GM10248 (cell line): ENCODE results near the gene NDC80.

ENCODE experiments used
- CTCF ChIA-PET: fragments of 300-600 bp; sonication (Branson Sonifier 250); formaldehyde crosslinking; extraction: SDS; loops from one replicate; lab custom pipeline; 2021; ENCODE audit warnings: antibody characterized with exemption; lab: Yijun Ruan, JAX
- POLR2A ChIA-PET: fragments of 350-650 bp; sonication (Branson Sonifier 250); formaldehyde crosslinking; extraction: SDS; loops from one replicate; lab custom pipeline; 2020; ENCODE audit warnings: antibody characterized with exemption; lab: Yijun Ruan, JAX
- DNase-seq: peaks from one replicate; pipeline ENCODE4 v3.0.0; 2012; ENCODE audit errors: extremely low spot score
- TF ChIP-seq, protein P1 (sequence below): IDR thresholded peaks from 2 replicates; pipeline ENCODE4 v1.5.1; 2012; ENCODE audit warnings: mild to moderate bottlenecking, low read depth; ENCODE audit errors: extremely low read depth, missing control alignments, control extremely low read depth

The NDC80 gene

DNA sequence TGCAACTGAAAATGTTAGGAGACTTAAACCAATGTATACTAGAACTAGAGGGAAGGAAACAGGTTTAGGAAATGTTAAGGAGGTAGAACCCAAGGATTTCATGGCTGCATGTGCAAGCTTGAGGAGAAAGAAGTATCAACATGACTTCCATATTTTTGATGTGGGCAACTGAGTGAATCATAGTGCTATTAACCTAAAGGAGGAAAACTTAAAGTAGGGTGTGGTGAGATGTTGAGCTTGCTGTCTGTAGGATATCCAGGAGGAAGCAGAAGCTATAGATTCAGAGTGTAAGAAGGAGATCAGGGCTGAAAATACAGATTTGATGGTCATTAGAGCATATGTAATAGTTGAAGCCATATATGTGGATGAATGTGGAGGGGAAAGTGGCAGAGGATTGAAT lies 31.5 kb downstream of the NDC80 start:
- DNase-seq = no peak
- ChIA-PET POLR2A (no interaction called here), CTCF (interaction anchor here (1.6 kb wide), 1 partner anchor 16 kb away, joined by 3 read pairs; no protein-coding TSS in a partner anchor)
- TF ChIP-seq, protein P1, sequence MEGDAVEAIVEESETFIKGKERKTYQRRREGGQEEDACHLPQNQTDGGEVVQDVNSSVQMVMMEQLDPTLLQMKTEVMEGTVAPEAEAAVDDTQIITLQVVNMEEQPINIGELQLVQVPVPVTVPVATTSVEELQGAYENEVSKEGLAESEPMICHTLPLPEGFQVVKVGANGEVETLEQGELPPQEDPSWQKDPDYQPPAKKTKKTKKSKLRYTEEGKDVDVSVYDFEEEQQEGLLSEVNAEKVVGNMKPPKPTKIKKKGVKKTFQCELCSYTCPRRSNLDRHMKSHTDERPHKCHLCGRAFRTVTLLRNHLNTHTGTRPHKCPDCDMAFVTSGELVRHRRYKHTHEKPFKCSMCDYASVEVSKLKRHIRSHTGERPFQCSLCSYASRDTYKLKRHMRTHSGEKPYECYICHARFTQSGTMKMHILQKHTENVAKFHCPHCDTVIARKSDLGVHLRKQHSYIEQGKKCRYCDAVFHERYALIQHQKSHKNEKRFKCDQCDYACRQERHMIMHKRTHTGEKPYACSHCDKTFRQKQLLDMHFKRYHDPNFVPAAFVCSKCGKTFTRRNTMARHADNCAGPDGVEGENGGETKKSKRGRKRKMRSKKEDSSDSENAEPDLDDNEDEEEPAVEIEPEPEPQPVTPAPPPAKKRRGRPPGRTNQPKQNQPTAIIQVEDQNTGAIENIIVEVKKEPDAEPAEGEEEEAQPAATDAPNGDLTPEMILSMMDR = no peak

DNA sequence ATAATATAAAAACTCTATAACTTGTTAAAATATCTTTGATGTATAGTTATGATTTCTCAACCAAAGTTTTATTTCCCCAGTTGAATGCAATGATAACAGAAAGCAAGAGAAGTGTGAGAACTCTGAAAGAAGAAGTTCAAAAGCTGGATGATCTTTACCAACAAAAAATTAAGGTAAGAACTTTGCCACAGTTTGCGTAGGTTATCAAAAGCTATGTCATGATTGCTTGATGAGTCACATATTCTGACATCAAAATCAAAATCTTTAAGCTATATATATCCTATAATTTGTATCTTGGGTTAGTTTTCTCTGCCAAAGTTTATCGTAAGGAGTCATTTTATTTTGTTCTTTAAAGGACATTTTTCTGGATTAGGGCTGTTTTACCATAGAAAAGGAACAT lies 35.0 kb downstream of the NDC80 start:
- TF ChIP-seq, protein P1 = no peak
- ChIA-PET POLR2A (interaction anchor here (1.1 kb wide), 1 partner anchor 49 kb away, joined by 3 read pairs; the partner anchor contains the start of gene SMCHD1), CTCF (no interaction called here)
- DNase-seq = no peak

DNA sequence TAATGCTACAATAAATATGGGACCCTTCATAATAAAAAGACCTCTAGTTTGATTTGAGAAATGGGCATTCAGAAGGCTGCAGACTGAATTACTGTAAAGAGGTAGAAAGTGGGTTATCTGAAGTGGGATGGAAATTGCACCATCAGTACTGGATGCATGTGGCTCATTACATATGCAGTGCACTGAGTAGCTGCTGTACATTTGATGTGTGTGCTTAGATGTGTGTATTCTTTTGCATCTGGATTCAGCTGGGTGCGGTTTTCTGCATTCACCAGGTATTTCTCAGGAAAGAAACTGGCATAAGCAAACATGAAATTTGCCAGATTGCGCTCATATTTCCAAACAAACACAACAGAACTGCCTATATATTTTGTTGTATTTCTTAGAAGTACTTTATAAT lies 38.2 kb downstream of the NDC80 start:
- DNase-seq = no peak
- POLR2A ChIA-PET = no interaction called here
- TF ChIP-seq, protein P1 = no peak
- CTCF ChIA-PET = interaction anchor here (0.9 to 1.4 kb wide), 3 partner anchors 15 to 36 kb away, joined by 3 to 5 read pairs (median 3); no protein-coding TSS in a partner anchor

DNA sequence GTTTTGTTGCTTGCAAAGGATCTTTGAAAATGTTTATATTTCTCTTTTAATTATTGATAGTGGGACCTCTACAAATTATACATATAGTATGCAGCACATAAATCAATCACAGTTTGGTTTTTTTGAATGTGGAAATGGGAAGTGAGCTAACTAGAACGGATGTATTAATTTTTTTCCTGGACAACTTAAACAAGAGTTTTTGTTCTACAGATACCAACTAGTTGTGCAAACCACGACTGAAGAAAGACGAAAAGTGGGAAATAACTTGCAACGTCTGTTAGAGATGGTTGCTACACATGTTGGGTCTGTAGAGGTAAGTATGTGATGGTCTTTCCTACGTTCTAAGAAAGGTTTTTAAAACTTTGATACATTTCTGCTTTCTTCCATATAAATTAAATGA lies 39.2 kb downstream of the NDC80 start:
- POLR2A ChIA-PET = no interaction called here
- CTCF ChIA-PET = no interaction called here
- TF ChIP-seq, protein P1 = no peak
- DNase-seq = no peak

DNA sequence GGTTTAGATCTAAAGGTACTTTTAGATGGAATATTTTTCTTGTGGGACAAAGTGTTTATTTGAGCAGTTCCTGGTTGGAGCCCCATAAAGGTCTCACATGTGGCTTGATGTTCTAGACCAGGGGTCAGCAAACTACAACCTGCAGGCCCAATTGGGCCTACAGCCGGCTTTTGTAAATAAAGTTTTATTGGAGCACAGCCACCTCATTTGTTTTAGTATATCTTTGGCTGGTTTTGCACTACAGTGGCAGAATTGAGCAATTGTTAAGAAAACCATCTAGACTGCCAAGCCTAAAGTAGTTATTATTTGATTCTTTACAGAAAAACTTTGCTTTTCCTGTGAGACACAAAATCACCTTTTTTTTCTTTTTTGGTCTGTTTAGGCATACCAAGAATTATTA lies 41.6 kb downstream of the NDC80 start:
- CTCF ChIA-PET = interaction anchor here (1.2 to 2.2 kb wide), 2 partner anchors 12 to 15 kb away, joined by 3 to 11 read pairs; no protein-coding TSS in a partner anchor
- no peak for DNase-seq
- TF ChIP-seq, protein P1 = no peak
- POLR2A ChIA-PET = no interaction called here

DNA sequence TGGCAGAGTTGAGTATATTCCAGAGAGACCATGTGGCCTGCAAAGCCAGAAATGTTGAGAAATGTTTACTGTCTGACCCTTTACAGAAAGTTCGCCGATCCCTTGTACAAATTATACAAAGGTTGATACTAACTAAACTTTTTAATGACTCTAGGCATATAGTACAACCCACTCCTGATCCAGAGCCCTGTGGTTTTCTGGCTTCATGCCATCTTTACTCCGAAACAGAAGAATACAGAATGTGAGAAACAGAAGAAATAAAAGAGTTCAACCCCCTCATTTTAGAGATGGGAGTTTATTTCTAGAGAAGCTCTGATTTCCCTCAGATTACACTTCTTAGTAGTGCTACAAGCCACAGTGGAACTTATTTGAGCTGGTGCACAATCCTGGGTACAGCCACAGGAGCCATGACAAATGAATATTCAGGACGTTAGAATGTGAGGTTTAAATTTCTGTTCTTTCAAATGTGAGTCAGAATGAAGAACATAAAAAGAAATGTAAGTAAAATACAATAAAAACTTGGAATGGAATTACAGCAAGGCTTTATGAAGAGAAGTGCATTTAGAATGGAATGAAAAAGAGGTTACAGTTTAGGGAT lies 46.1 kb downstream of the NDC80 start:
- ChIA-PET POLR2A (no interaction called here), CTCF (no interaction called here)
- TF ChIP-seq, protein P1 = no peak
- DNase-seq = no peak
